OCI-LY7 (cell line): ENCODE measurements around the gene RAD23B. TPM values are rescaled to one million over a fixed set of nuclear protein-coding genes. Genes with fewer than 3 reads are reported as not detected.
"Not testable (repeated sequence)": the region's sequence is repeated elsewhere in the genome, so short reads cannot be mapped to it uniquely, and the experiment has no call there.

Experiments
- BruUV-seq: library from RNA; stranded (reverse); fragments of 400-500 nt; replicated peaks from 2 replicates; lab custom pipeline; 2021; lab: Mats Ljungman, UMichigan
- CTCF ChIA-PET: fragments of 300-600 bp; sonication (Branson Sonifier 250); formaldehyde crosslinking; loops from one replicate; lab custom pipeline; 2022; ENCODE audit warnings: antibody characterized with exemption; ENCODE audit not compliant: unreplicated experiment; lab: Charles Lee
- POLR2A ChIA-PET: fragments of 300-600 bp; sonication (Branson Sonifier 250); formaldehyde crosslinking; loops from one replicate; lab custom pipeline; 2022; ENCODE audit warnings: antibody characterized with exemption; lab: Charles Lee
- DNase-seq: peaks from one replicate; pipeline ENCODE4 v3.0.0-alpha.2; 2015; ENCODE audit warnings: low spot score
- H2AFZ ChIP-seq: fragments of 200-600 bp; sonication (generic), shearing (Covaris generic); 2 replicates; pipeline ENCODE4 v1.6.1; 2014; ENCODE audit warnings: mild to moderate bottlenecking, antibody characterized with exemption, low read length, moderate library complexity
- H3K27ac ChIP-seq: fragments of 200-600 bp; sonication (generic); 2 replicates; pipeline ENCODE4 v1.5.1; 2014; ENCODE audit warnings: mixed run types, low read depth, mild to moderate bottlenecking, moderate library complexity, low read length, inconsistent platforms; ENCODE audit not compliant: poor library complexity, severe bottlenecking
- H3K36me3 ChIP-seq: fragments of 200-600 bp; sonication (generic); 2 replicates; pipeline ENCODE4 v1.6.1; 2014; ENCODE audit warnings: mild to moderate bottlenecking, antibody characterized with exemption, low read length, moderate library complexity, mixed read lengths; ENCODE audit not compliant: insufficient read depth
- H3K4me1 ChIP-seq: fragments of 200-600 bp; sonication (generic); 2 replicates; pipeline ENCODE4 v1.5.1; 2014; ENCODE audit warnings: mild to moderate bottlenecking, low read length; ENCODE audit not compliant: insufficient read depth, poor library complexity, severe bottlenecking
- H3K4me2 ChIP-seq: fragments of 200-600 bp; sonication (generic); 2 replicates; pipeline ENCODE4 v1.6.1; 2014; ENCODE audit warnings: mild to moderate bottlenecking, low read length
- H3K4me3 ChIP-seq: fragments of 200-600 bp; sonication (generic); 2 replicates; pipeline ENCODE4 v1.5.1; 2014; ENCODE audit warnings: mild to moderate bottlenecking, low read depth, low read length; ENCODE audit not compliant: poor library complexity, severe bottlenecking
- H3K79me2 ChIP-seq: fragments of 200-600 bp; sonication (generic); 2 replicates; pipeline ENCODE4 v1.6.1; 2016; ENCODE audit warnings: low read depth, mild to moderate bottlenecking, low read length, moderate library complexity, mixed read lengths; ENCODE audit not compliant: insufficient read depth
- H3K9me2 ChIP-seq: fragments of 200-600 bp; sonication (generic); 2 replicates; pipeline ENCODE4 v1.6.1; 2016; ENCODE audit warnings: mild to moderate bottlenecking, low read length, mixed read lengths; ENCODE audit not compliant: insufficient read depth
- H3K9me3 ChIP-seq: fragments of 200-600 bp; sonication (generic); 2 replicates; pipeline ENCODE4 v1.6.1; 2014; ENCODE audit warnings: mild to moderate bottlenecking, mixed run types, low read length, mixed read lengths
- H4K20me1 ChIP-seq: fragments of 200-600 bp; sonication (generic); 2 replicates; pipeline ENCODE4 v1.6.1; 2014; ENCODE audit warnings: mild to moderate bottlenecking, antibody characterized with exemption, low read length, moderate library complexity, mixed read lengths; ENCODE audit not compliant: insufficient read depth
- EZH2phosphoT487 ChIP-seq: fragments of 200-600 bp; sonication (generic); IDR thresholded peaks from 2 replicates; pipeline ENCODE4 v1.6.1; 2018; ENCODE audit warnings: low read depth, borderline replicate concordance, mild to moderate bottlenecking, mixed run types, antibody characterized with exemption, low read length, moderate library complexity, mixed read lengths
- intact Hi-C: fragments of 100-400 bp; cut with micrococcal nuclease; formaldehyde crosslinking; loops from one replicate; pipeline ENCODE4 v1.10.0; 2022; ENCODE audit not compliant: unreplicated experiment
- total RNA-seq, 2 experiments: library from RNA; depleted of rRNA in 1 of 2; stranded (reverse); fragments of >200 nt in 1 of 2; shearing (Covaris generic) in 1 of 2; gene quantifications; 2 replicates each; pipeline ENCODE4 v1.2.3, GENCODE V29; 2014 to 2022
- TF ChIP-seq, protein P1 (sequence below): fragments of 200-600 bp; sonication (generic); conservative IDR thresholded peaks from 2 replicates; pipeline ENCODE4 v1.5.1; 2014; ENCODE audit warnings: mild to moderate bottlenecking, antibody characterized with exemption, low read length, moderate library complexity, mixed read lengths

The RAD23B gene
- total RNA-seq, 2 experiments from 2014 or later, result 67.3 to 120 TPM

DNA sequence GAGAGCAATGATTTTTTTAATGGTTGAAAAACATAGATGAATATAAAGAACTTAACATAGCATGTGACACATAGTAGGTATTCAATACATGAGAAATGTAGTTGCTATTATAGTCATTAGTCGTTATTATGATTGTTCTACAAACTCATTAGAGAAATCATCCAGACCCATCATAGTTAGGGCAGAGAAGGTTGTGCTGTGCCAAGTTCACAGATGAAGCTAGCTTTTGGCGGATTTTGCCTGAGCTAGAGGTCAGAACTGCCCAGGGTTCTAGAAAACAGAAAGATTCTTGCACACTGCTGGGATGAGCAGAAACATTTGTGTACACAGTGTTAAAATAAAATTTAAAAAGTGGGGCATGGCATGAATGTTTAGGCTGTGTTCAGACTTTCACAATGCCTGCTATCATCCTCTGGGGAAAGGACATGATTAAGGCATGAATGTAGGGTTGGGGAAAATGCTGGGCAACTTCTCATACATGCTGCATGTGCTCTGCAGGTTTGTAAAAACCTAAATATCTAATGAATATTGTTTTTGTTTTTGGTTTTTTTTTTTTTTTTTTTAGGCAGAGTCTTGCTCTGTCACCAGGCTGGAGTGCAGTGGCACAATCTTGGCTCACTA is 33.3 kb upstream of the RAD23B start:
- H3K4me1 ChIP-seq, result no peaks in the 10 kb centered on the region
- H3K79me2 ChIP-seq, result no peaks in the 10 kb centered on the region
- ChIA-PET CTCF (no interaction called here), POLR2A (interaction anchor here (0.7 kb wide), 1 partner anchor 10 kb away, joined by 3 read pairs; no protein-coding TSS in a partner anchor)
- H4K20me1 ChIP-seq, result no peaks in the 10 kb centered on the region
- no peak overlapping the region for H3K4me2 ChIP-seq
- TF ChIP-seq, protein P1, sequence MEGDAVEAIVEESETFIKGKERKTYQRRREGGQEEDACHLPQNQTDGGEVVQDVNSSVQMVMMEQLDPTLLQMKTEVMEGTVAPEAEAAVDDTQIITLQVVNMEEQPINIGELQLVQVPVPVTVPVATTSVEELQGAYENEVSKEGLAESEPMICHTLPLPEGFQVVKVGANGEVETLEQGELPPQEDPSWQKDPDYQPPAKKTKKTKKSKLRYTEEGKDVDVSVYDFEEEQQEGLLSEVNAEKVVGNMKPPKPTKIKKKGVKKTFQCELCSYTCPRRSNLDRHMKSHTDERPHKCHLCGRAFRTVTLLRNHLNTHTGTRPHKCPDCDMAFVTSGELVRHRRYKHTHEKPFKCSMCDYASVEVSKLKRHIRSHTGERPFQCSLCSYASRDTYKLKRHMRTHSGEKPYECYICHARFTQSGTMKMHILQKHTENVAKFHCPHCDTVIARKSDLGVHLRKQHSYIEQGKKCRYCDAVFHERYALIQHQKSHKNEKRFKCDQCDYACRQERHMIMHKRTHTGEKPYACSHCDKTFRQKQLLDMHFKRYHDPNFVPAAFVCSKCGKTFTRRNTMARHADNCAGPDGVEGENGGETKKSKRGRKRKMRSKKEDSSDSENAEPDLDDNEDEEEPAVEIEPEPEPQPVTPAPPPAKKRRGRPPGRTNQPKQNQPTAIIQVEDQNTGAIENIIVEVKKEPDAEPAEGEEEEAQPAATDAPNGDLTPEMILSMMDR, result no peak
- TF ChIP-seq EZH2phosphoT487, result no peak
- no peak overlapping the region for H2AFZ ChIP-seq
- BruUV-seq, result no TSS peak
- no peak overlapping the region for H3K4me3 ChIP-seq
- no peak overlapping the region for H3K27ac ChIP-seq
- no peaks in the 10 kb centered on the region for H3K9me3 ChIP-seq
- H3K9me2 ChIP-seq, result no peaks in the 10 kb centered on the region
- DNase-seq, result no peak
- intact Hi-C loops, result no loop called here
- H3K36me3 ChIP-seq, result no peaks in the 10 kb centered on the region

DNA sequence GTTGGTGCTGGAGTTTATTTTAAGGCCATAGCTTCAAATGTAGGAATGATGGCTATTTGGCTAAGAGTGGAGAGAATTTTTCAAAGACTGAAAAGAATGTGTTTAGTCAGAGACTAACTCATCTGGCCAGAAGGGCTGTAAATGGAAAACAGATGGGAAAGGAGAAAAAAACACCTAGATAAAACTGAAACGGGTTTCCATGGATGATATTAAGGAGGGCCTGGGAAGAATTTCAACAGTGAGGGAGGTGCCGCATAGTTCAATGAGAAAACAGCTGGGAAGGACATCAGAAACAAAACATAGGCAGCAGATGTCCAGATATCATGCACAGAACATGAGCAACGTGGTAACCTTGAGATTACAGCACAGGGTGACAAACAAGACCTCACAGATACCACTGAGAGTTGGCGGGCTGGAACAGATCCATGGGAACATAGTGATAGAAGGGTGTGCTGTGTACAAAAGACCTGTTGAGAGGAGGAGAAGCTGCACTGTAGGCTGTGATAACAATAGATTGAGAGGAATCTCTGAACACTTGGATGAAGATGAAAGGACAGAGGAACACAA is 31.2 kb upstream of the RAD23B start:
- DNase-seq, result no peak
- H3K9me2 ChIP-seq, result no peaks in the 10 kb centered on the region
- no peaks in the 10 kb centered on the region for H3K4me1 ChIP-seq
- no peaks in the 10 kb centered on the region for H3K36me3 ChIP-seq
- intact Hi-C loops, result no loop called here
- BruUV-seq, result no TSS peak
- TF ChIP-seq EZH2phosphoT487, result no peak
- TF ChIP-seq, protein P1, result no peak
- POLR2A ChIA-PET, result interaction anchor here (1.8 kb wide), 1 partner anchor 9 kb away, joined by 5 read pairs; no protein-coding TSS in a partner anchor
- CTCF ChIA-PET, result interaction anchor here (0.5 kb wide), 1 partner anchor 373 kb away, joined by 3 read pairs; no protein-coding TSS in a partner anchor
- no peaks in the 10 kb centered on the region for H3K9me3 ChIP-seq
- H3K27ac ChIP-seq, result no peak overlapping the region
- no peak overlapping the region for H3K4me3 ChIP-seq
- H3K4me2 ChIP-seq, result no peak overlapping the region
- no peaks in the 10 kb centered on the region for H4K20me1 ChIP-seq
- H3K79me2 ChIP-seq, result no peaks in the 10 kb centered on the region
- no peak overlapping the region for H2AFZ ChIP-seq

DNA sequence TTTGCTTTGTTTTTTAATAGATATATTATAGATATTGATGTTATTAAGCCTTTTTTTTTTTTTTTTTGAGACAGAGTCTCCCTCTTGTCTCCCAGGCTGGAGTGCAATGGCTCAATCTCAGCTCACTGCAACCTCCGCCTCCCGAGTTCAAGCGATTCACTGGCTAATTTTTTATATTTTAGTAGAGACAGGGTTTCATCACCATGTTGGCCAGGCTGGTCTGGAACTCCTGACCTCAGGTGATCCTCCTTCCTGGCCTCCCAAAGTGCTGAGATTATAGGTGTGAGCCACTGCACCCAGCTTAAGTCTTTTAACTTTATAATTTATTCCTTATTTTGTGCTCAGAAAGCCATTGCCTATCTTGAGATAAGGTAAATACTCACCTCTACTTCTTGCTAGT is 24.2 kb upstream of the RAD23B start:
- H3K4me3 ChIP-seq, result no peak overlapping the region
- no peaks in the 10 kb centered on the region for H3K9me2 ChIP-seq
- intact Hi-C loops, result no loop called here
- no peak overlapping the region for H2AFZ ChIP-seq
- no TSS peak for BruUV-seq
- no peaks in the 10 kb centered on the region for H3K79me2 ChIP-seq
- no peaks in the 10 kb centered on the region for H3K36me3 ChIP-seq
- DNase-seq, result no peak
- CTCF ChIA-PET, result no interaction called here
- POLR2A ChIA-PET, result interaction anchor here (0.6 kb wide), 1 partner anchor 63 kb away, joined by 4 read pairs; no protein-coding TSS in a partner anchor
- peaks cover 24% of the 10 kb centered on the region for H3K4me1 ChIP-seq
- no peak overlapping the region for H3K27ac ChIP-seq
- no peaks in the 10 kb centered on the region; the same call in 1 of the 2 replicates for H4K20me1 ChIP-seq
- H3K4me2 ChIP-seq, result no peak overlapping the region
- no peaks in the 10 kb centered on the region for H3K9me3 ChIP-seq
- TF ChIP-seq EZH2phosphoT487, result no peak
- TF ChIP-seq, protein P1, result no peak

DNA sequence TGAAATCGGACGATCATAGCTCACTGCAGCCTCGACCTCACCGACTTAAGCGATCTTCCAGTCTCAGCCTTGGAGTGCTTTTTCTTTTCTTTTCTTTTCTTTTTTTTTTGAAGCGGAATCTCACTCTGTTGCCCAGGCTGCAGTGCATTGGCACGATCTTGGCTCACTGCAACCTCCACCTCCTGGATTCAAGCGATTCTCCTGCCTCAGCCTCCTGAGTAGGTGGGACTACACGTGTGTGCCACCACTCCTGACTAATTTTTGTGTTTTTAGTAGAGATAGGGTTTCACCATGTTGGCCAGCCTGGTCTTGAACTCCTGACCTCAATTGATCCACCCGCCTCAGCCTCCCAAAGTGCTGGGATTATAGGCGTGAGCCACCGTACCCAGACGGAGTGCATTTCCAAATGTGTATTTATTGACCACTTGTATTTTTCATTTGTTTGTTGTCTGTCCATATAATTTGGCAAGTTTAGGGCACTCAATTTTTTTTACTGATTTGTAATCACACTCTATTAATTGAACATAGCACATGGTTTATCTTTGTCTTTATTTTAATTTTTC is 23.2 kb upstream of the RAD23B start:
- H3K36me3 ChIP-seq, H3K79me2 ChIP-seq, H4K20me1 ChIP-seq, intact Hi-C loops, BruUV-seq, H3K9me2 ChIP-seq, H3K9me3 ChIP-seq, DNase-seq: not testable (repeated sequence)
- Histone ChIP-seq H3K4me1 (peaks cover 24% of the 10 kb centered on the region), H3K4me2 (peak overlapping the region; percentile 83), H3K4me3 (peak overlapping the region; percentile 44), H3K27ac (peak overlapping the region; percentile 64), H2AFZ (peak overlapping the region; percentile 39; the same call in 1 of the 2 replicates)
- ChIA-PET CTCF (interaction anchor here (1.3 kb wide), 1 partner anchor 22 kb away, joined by 3 read pairs; no protein-coding TSS in a partner anchor), POLR2A (interaction anchor here (0.6 to 3.1 kb wide), 12 partner anchors 8 to 1711 kb away, joined by 3 to 21 read pairs (median 4); partner anchors contain the start of gene RAD23B)
